GM18909 (cell line): ENCODE measurements around the gene ASB18.

Experiments
- ATAC-seq: cut with Tn5 transposase; IDR thresholded peaks from one replicate; pipeline ENCODE4 v1.9.1; 2021; ENCODE audit warnings: mild to moderate bottlenecking; ENCODE audit not compliant: unreplicated experiment, poor library complexity

The ASB18 gene

GRCh38 chr2:236209996-236210395 lies 54.2 kb downstream of the ASB18 start:
- ATAC-seq = no peak

DNA sequence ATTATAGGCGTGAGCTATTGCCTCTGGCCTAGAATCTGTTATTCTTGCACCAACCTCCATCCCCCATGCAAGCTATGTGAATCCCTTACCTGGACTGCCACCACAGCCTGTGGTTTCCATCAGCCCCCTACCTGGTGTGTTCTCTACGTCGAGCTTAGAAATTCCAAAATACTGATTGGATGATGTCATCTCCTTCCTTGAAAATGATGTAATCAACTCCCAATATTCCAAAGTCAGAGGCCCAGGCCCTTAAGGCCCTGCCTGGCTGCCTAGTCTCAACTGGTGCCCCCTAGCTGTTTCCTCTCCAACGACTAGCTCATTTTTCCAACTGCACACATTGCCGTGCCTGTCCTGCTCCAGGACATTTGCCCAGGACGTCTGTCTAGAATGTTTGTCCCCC lies 54.7 kb downstream of the ASB18 start:
- no peak for ATAC-seq

DNA sequence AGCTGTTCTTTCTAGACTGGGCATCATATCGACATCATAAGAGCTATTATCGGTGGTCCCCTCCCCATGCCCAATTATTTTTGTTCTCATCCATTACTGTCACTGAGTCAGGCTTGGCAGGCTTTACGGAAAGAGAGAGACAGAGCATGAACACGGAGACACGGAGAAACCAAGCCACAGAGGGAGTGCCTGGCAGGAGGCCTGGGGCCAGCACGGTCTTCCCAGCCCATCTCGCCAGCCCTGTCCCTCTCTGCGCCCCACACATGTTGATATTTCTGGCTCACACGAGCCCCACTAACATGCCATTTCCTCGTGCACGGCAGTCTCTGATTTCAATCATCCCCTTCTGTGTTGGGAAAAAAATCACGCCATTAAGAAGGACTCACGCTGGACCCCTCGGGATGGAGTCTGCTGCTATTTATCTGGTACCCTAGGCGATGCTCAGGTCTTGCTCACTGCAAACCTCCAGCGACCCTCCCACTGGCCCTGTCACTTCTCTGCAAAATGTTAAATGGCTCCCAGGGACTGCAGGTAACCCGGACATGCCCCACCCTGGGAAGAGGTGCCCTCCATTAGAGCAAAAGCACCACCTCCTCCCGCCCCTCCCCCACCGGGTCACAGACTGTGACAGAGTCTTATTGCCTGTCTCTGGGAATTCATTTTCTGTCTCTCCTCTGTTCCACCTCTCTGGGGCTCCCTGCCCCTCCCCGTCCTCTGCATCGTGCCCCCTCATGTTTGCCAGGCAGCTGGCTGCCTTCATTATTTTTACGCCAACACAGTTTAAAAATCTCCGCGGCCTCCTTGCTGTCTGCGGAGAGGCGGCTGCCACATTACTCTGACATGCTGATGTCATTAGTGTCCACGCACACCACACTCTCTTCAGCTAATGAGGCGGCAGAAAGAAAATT lies 55.9 kb downstream of the ASB18 start:
- ATAC-seq = no peak

- ATAC-seq = no peak
Observed at GRCh38 chr2:236207472-236207871, 56.7 kb downstream of the ASB18 start.

DNA sequence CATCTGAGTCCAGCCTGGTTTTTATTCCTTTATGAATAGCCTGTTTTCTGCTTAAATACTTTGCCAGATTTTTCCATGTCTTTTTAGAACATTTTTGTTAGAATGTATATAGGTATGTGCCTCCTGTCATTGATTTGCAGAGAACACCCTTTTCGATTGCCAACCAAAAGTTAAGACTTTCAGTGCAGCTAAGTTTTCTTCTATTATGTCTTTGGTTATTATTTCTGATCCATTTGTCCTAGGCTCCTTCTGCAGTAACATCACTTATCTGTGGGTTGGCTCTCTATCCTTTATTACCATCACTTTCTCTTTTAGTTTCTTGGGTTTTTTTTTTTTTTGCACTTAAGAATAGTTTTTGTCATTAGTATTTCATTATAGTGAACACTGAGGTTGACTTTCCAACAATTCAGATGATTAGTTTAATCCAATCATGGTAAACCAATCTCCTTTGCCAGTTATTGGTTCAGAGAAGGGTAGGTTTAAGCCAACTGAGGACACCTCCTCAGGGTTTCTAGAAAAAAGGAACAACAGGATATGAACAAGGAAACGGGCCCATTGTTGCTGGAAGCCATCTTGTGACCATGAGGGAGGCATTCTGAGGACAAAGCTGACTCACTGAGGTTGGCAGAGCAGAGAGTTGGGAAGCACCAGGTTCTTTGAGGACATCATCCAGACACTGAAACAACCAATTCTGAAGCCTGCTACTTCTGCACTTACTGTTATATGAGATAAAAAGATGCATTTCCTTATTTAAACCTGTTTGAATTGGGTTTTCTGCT lies 58.1 kb downstream of the ASB18 start:
- no peak for ATAC-seq

DNA sequence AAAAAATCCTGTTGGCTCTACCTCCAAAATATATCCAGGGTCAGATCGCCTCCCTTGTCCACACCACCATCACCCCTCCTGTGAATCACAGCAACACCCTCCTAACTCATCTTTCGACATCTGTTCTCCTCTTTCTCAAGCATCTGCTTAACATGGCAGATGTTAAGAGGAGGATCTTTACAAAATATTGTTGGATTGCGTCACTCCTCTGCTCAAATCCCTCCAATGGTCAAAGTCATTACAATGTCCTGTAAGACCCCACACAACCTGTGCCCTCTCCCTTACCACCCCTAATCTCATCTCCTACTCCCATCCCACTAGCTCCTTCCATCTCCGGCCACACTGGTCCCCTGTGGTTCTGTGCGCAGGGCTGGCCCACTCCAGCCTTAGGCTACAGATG lies 59.3 kb downstream of the ASB18 start:
- ATAC-seq = no peak

GRCh38 chr2:236200378-236200777 lies 63.8 kb downstream of the ASB18 start:
- no peak for ATAC-seq

DNA sequence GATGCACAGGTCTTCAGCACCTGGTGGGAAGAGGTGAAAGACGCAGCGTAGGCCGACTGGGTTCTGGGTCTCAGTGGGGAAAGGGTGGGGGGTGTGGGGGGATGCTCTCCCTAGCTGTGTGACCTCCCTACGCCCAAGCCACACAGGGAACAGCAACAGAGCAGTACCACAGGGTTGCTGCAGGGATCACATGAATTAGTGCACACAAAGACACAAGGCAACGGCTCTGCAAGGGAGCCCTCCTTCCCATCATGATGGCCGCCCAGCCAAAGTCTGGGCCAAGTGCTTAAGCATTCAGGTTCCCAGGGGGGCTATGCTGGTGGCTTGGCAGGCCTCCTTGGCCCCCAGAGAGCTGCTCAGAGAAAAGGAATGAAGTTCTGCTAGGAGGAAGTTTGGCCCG lies 67.8 kb downstream of the ASB18 start:
- ATAC-seq = no peak

- no peak for ATAC-seq
Observed at GRCh38 chr2:236195726-236196125, 68.5 kb downstream of the ASB18 start.

DNA sequence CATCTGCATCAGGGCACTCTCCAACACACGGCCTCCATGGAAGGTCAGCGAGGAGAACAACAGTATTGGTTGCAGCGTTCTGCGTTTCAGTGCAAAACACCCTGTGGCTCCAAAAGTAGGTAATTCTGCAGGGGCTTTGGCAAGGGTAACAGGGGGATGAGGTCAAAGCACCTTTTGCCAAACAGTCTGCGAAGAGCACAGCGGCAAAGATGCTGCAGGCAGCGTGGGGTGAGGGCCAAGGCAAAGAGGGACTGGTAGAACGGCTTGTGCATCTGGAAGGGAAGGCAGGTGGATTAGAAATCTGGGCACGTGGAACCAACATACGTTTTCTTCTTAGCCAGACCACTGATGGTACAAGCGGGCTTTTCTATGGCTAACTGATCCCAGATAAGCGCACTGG lies 69.4 kb downstream of the ASB18 start:
- no peak for ATAC-seq

- no peak for ATAC-seq
Observed at GRCh38 chr2:236193026-236193425, 71.2 kb downstream of the ASB18 start.

- no peak for ATAC-seq
Observed at GRCh38 chr2:236190674-236191073, 73.5 kb downstream of the ASB18 start.

GRCh38 chr2:236184701-236185100 lies 79.5 kb downstream of the ASB18 start:
- ATAC-seq = no peak

- no peak for ATAC-seq
Observed at GRCh38 chr2:236180831-236181453, 83.3 kb downstream of the ASB18 start.

DNA sequence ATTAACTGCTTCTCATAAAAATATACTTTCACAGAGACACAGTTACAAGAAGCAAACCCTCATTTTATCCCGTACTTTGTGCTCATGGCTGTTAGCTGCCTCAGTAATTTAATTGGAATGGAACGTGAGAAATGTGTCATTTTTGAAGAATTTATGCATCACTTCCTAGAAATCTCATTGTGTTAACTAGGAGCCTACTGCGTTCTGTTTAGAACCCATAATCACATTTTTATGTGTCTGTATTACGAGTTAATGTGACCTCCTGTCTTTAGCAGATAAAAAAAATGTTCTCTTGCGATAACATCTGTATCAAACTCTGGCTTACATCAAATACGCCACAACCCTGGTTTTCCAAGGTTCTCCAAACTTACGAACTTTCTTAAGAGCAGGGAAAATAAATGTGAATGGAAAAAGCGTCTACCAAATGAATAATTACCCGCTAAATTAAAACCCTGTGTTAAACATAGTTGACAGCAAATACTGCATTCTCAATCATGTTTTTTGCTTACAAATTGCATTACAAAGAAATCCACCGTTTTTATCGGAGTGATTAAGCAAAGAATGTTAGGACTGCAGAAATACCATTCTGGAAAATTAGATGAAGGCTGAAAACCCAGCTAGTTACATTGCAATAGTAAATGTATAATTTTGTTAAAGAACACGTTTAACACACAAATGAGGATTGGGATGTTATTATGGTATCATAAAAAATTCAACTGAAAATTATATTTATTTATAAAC lies 84.0 kb downstream of the ASB18 start:
- no peak for ATAC-seq

DNA sequence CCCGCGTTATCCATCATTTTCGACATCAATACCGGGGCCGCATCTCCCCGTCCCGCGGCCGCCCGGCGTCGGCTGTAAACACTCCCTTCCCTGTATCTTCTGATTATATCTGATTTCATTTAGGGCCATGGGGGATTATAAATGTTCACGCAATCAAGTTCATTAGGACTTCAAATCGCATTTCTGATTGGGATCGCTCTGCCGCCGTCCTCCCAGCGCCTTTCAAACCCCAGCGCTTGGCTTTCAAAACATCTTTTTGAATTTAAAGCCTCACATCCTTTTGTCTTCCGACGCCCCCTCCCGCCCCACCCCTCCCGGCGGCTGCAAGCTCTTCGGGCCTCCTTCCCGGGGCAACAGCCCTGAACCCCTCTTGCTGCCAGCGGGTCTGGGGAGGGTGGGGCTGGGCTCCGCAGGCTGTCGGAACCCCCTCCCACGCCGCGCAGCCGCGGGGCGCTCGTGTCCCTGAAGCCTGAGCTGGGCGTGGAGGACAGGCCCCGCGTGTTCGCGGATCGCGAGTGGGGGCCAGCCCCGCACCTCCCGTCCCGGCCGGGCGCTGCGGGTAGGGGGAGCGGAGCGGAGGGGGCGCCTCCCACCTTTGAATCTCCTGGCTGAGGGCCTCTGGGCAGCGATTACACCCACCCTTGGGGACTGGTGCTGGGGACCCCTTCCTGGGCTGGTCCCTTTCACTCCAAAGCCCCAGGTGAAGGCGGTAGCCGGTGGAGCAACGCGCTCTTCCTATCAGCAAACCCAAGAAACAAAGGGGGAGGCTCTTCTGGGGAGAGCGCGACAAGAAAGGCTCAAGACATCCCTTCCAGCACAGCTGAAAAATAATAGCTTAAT lies 84.8 kb downstream of the ASB18 start:
- ATAC-seq = no peak

DNA sequence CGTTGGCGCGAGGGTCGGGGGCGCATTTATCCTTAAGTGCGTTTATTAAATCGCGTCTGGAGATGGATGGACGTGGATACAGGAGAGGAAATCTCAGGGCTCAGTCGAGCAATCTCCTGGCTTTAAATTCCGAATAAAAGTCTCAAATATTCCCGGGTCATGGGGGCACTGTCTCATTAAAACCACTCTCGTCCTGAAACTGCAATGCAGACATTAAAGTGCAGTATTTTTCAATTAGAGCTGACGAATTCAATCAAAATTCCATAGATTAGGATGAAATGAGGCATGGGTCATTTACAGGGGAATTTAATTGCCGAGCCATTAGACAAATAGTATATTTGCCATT lies 85.3 kb downstream of the ASB18 start:
- ATAC-seq = no peak

- ATAC-seq = no peak
Observed at GRCh38 chr2:236177967-236178889, 86.0 kb downstream of the ASB18 start.

- no peak for ATAC-seq
Observed at GRCh38 chr2:236177604-236177966, 86.6 kb downstream of the ASB18 start.
